GM23338 (cell line): Measurements from ENCODE around the gene DGLUCY.

ENCODE experiments used
- CREB1 ChIP-seq: fragments of 250-450 bp; sonication (Bioruptor Pico); IDR thresholded peaks from 2 replicates; pipeline ENCODE4 v1.5.0; 2020; ENCODE audit warnings: low read depth, mild to moderate bottlenecking, moderate library complexity
- CTCF ChIP-seq, 2 experiments: fragments of 200-600 bp in 1 of 2; sonication (generic) in 1 of 2; conservative IDR thresholded peaks; 2 replicates each; pipeline versions ENCODE4 v1.5.1 to v1.6.1; 2016 to 2017; ENCODE audit warnings: antibody characterized with exemption in 2 of 2, low read depth in 2 of 2, mild to moderate bottlenecking in 2 of 2, moderate library complexity in 1 of 2
- EZH2 ChIP-seq: fragments of 200-600 bp; sonication (generic); IDR thresholded peaks from one replicate; pipeline ENCODE4 v1.8.0; 2017; ENCODE audit warnings: antibody characterized with exemption, mild to moderate bottlenecking, low read depth; ENCODE audit not compliant: unreplicated experiment
- REST ChIP-seq: IDR thresholded peaks from one replicate; pipeline ENCODE4 v1.6.1; 2018; ENCODE audit warnings: antibody characterized with exemption; ENCODE audit not compliant: unreplicated experiment
- ZNF331 ChIP-seq: fragments of 250-450 bp; sonication (Bioruptor Pico); IDR thresholded peaks from 2 replicates; pipeline ENCODE4 v1.5.0; 2020; ENCODE audit warnings: low read depth, mild to moderate bottlenecking, moderate library complexity
- ZNF462 ChIP-seq: fragments of 250-450 bp; sonication (Bioruptor Pico); IDR thresholded peaks from 2 replicates; pipeline ENCODE4 v1.5.0; 2020; ENCODE audit warnings: mild to moderate bottlenecking, moderate library complexity

GRCh38 chr14:91159182-91159581, 45.3 kb downstream of the DGLUCY start:
- TF ChIP-seq CTCF (conservative IDR thresholded peaks at IDR 0.05; ENCODE audit: low read depth in 2 of 2) (no peak), EZH2 (no peak), ZNF331 (no peak), ZNF462 (CRISPR knock-in tag) (no peak), REST (no peak), CREB1 (CRISPR knock-in tag) (no peak)
